DMS 273 (cell line): ENCODE data around the gene STUB1.

Source experiments
- DNase-seq: peaks from one replicate; lab custom pipeline; 2025; ENCODE audit not compliant: unreplicated experiment; lab: John Stamatoyannopoulos, UW

STUB1 gene

DNA sequence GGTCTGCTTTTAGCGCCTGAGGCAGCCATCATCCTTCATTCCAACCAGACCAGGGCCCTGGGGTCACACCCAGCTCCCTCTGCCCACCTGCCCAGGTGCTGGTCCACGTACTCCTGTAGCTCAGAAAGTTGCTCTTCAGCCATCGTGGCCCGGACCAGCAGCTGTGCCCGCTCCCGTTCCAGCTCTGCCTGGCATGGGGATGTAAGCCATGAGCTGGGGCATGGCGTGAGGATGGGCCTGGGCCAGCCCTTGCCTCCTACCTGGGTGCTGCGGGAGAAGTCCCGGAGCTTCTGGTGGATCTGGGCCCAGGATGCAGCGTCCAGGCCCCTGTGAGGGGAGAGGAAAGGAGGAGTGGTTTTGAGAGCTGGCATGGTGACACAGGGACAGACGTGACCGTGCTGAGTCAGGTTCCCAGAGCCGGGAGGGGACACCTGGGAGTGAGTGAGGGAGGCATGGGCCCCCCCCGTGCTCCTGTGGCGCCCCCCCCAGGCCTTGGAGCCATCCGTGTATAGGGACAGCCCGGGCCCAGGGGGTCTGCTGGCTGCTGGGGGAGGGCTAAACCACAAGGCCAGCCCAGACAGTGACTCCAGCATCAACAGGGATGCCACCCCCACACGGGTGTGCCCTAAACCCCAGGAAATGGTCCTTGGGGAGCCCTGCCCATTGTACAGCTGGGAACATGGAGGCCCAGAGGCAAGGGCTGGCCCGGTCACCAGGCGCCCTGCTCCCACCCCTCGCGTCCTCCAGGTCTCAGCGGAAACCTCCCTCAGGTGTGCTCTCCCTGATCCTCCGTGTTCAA, 42.8 kb downstream of the STUB1 start:
- no peak for DNase-seq

DNA sequence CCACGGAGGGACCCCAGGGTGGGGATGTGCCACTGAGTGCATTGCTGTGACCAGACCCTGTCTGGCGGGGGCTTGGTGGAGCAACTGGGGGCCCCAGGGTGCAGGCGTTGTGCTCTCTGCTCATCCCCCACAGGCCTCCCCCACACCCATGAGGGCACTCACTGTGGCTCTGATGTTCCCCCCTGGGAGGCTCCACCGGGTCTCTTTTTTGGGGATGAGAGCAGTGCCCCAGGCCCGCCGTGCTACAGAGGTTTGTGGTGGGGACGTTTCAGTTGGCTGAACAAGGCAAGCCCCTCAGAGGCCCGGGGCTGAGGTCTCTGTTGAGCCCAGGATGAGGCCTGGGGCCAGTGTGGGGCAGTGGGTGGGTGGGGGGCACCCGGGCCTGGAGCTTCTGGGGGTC, 43.5 kb downstream of the STUB1 start:
- no peak for DNase-seq

- DNase-seq, result peak; percentile 55
Measured at GRCh38 chr16:724188-725040, 44.2 kb downstream of the STUB1 start.

- no peak for DNase-seq
Measured at GRCh38 chr16:725041-725376, 44.8 kb downstream of the STUB1 start.

- no peak for DNase-seq
Measured at GRCh38 chr16:725463-726187, 45.4 kb downstream of the STUB1 start.

- no peak for DNase-seq
Measured at GRCh38 chr16:726188-726437, 45.9 kb downstream of the STUB1 start.

DNA sequence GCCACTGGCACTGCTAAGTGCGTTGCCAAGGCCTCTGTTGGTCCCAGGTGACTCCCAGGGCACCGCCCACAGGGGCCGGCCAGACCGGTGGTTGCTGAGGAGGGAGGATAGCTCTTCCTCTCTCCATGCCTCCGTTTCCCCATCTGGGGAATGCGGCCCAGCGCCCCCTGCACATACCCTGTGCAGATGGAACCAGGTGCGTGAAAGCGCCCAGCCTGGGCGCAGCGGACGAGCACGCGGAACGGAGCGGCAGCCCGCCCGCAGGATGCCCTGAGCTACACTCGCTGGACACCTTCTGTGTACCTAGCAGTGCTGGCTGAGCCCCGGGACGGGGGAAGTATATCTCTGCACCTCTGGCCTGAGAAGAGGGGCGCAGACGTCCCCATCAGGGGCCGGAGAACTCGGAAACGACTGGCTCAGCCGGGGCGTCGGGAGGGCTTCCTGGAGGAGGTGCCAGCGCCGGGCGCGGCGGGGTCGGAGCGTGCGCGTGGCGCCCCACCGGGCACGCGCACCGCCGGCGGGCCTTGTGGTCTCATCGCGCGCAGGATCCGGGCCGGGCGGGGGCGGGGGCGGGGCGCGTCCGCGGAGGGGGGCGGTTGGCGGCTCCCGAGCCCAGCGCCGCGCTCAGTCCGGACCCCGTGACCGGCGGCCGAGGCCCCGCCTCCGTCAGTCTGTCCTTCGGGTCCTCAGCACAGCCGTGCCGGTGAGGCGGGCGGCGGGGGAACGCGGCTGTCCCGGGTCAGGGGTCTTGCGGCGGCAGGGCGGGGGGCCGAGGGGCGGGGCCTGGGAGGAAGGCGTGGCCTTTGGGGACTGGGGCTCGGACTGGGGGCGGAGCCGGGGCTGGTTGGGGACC, 46.5 kb downstream of the STUB1 start, which contains the start of the genes CCDC78 and HAGHL:
Gene CCDC78, minus strand, starts transcription at position 6 of the 853 bp plus-strand sequence. CDS start 76 bp downstream, outside the sequence.
Gene HAGHL, plus strand, starts transcription at position 669 of the 853 bp plus-strand sequence. CDS start 404 bp downstream, outside the sequence.
- DNase-seq, result peak; percentile 93

- peak; percentile 64 for DNase-seq
Measured at GRCh38 chr16:727291-727977, 47.2 kb downstream of the STUB1 start.

DNA sequence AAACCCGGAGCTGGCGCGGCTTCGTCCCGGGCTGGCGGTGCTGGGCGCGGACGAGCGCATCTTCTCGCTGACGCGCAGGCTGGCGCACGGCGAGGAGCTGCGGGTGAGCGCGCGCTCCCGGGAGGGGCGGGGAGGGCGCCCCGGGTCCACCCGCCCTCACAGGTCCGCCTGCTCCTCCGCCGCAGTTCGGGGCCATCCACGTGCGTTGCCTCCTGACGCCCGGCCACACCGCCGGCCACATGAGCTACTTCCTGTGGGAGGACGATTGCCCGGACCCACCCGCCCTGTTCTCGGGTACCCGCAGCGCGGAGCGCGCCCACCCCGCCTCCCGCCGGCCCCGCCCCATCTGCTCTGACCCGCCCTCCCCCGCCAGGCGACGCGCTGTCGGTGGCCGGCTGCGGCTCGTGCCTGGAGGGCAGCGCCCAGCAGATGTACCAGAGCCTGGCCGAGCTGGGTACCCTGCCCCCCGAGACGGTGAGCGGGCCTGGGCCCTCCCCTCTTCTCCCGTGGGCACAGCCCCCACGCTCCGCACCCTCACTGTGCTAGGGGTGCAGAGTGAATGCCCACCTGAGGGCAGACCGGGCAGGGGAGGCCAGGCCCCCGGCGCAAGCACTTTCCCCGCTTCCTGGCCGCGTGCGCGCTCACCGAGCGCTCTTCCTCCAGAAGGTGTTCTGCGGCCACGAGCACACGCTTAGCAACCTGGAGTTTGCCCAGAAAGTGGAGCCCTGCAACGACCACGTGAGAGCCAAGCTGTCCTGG, 48.1 kb downstream of the STUB1 start:
- peak; percentile 94 for DNase-seq

DNA sequence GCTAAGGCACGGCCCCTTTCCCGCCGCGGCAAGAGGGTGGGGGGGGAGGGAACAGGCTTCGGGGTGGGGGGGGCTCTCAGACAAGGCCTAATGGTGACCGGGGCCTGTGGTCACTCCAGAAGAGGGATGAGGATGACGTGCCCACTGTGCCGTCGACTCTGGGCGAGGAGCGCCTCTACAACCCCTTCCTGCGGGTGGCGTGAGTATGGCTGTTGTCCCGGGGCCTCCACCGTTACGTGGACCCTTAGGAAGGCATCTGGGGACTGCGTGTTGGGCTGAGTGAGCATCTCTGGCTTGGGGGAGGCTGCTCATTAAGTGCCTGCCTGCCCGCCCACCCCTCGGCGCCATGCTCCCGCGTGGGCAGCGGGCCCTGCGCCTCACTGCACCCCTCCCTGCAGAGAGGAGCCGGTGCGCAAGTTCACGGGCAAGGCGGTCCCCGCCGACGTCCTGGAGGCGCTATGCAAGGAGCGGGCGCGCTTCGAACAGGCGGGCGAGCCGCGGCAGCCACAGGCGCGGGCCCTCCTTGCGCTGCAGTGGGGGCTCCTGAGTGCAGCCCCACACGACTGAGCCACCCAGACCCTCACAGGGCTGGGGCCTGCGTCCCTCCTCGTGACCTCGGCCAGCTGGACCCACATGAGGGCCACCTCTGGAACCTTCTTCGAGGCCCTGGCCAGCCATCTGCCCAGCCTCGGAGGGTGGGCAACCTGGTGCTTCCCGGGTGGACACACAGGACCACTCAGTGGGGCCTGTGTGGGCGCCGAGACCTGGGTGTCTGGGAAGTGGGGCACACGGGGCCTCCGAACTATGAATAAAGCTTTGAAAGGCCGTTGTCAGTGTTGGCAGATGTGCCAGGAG, 48.9 kb downstream of the STUB1 start:
- DNase-seq, result peak; percentile 69

DNA sequence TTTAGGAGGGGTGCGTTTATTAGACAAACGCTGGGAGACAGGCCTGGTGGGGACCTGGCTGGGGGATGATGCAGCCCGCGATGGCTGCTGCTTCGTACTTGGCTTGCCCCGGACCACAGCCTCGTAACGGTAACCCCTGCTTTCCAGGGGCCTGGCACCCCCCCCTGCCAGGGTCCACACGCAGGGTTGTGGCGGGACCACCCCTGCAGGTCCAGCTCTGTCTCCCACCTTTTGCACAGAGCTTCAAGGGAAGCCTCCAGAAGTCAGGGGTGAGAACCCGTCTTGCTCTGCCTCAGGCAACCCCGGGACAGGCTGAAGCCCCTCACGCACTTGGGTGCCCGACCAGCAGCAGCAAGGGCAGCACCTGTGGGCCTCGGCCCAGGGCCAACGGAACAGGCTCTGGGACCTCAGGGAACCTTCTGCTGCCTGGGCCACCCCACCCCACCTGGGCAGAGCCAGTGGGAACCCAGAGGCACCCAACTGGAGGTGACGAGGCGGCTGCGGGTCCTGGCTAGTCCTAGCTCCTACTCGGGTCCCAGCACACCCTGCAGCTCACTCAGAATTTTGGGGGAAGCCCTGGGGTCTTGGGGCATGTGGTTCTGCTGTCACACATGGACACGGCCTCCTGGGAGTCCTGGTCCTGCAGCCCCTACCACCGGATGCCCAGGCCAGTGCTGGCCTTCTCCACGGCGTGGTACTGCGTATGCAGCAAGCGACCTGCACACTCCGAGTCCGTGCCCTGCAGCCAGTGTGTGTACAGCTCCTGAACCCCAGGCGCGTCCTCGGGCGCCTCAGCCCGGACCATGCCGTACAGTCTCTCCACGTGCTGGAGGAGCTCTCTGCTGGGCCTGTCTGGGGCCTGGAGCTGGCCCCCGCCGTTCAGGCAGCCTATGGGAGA, 49.8 kb downstream of the STUB1 start:
- no peak for DNase-seq

DNA sequence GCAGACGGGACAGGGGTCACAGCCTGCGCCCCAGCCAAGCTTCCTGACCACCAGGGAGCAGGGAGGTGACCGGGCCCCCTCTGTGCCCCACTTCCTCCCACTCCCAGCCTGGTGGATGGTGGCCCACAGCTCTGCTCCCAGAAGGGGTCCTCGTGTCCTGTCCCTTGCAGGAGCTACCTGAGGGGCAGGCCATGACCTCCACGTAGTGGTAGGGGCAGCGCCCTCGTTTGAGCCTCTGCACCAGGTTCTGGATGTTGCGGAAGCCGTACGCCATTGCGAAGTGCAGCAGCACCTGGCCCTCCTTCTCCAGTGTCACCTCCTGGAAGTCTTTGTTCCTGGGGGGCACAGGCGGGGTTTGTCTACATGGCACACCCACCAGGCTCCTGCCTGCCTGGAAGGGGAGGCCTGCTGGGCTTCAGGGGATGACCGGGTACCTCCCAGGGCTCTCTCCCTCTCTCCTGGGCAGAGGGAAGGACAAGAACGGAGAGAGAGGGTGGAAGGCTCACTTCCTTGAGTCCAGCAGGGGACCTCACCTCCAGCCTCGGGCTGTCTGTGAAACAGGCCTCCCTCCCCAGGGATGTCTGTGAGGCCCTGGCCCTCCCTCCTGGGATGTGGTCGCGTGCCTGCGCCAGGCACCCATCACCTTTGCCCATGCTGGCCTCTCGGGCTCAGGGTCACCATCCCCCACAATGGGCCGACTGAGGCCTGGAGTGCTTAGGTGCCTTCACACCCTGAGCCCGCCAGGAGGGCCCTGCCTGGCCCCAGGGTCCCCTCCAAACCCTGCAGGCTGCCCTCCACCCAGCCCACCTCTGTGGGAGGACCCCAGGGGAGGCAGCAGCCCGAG, 50.7 kb downstream of the STUB1 start:
- DNase-seq, result no peak

DNA sequence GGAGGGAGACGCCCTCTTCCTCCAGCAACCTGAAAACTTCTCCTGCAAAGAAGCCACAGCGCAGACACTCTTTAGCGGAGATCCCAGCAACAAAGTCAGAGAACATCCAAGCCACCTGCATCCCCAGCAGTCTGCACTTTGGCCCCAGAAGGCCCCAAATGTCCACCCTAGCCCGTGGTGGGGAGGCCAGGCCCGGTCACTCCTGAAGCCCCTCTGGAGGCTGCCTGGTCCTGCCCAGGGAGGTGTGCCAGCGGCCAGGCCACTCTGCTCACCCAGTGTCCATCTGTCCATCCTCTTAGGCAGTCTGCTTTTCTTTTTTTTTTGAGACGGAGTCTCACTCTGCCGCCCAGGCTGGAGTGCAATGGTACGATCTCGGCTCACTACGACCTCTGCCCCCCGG, 52.1 kb downstream of the STUB1 start:
- no peak for DNase-seq
